Colonic mucosa (tissue), 4 donors: ENCODE data around the gene AOPEP. TPM values are rescaled to one million over a fixed set of nuclear protein-coding genes. Genes with fewer than 3 reads are reported as not detected.
A peak's percentile ranks its signal among the peaks of the same experiment; 100 is the strongest.

Source experiments
- DNase-seq: peaks from one replicate; pipeline ENCODE4 v3.0.0-alpha.2; 2020
- H3K27ac ChIP-seq: fragments of 200-600 bp; one replicate; pipeline ENCODE4 v1.8.0; 2021
- H3K27me3 ChIP-seq: fragments of 200-600 bp; one replicate; pipeline ENCODE4 v1.8.0; 2021
- H3K36me3 ChIP-seq: fragments of 200-600 bp; one replicate; pipeline ENCODE4 v1.8.0; 2021
- H3K4me1 ChIP-seq: fragments of 200-600 bp; one replicate; pipeline ENCODE4 v1.8.0; 2021; ENCODE audit warnings: mild to moderate bottlenecking
- H3K4me3 ChIP-seq: fragments of 200-600 bp; one replicate; pipeline ENCODE4 v1.8.0; 2021
- H3K9ac ChIP-seq, 2 donors: one replicate each; pipeline ENCODE4 v1.7.0; 2013; ENCODE audit warnings: control low read depth in 2 of 2, low read depth in 2 of 2, low read length in 2 of 2
- H3K9me3 ChIP-seq: fragments of 200-600 bp; one replicate; pipeline ENCODE4 v1.8.0; 2021
- intact Hi-C: fragments of 100-400 bp; cut with DNase I; formaldehyde crosslinking; loops from one replicate; pipeline ENCODE4 v1.14.1; 2022
- total RNA-seq, 2 donors: library from RNA; stranded (reverse); fragmentation: NEBNext Ultra II Directional in 1 of 2; extraction: Animal tissue kit (Norgen Biotek cat#: 25700) in 1 of 2; gene quantifications; one replicate each; pipeline ENCODE4 v1.2.1, GENCODE V29; 2021
- TF ChIP-seq, protein P1 (sequence below): fragments of 200-600 bp; IDR thresholded peaks from one replicate; pipeline ENCODE4 v1.8.0; 2022; ENCODE audit warnings: antibody characterized with exemption, mild to moderate bottlenecking
- donor health status: healthy.
- donor health status: DM: no; HTN: no; CAD: no.
- donor health status: DM: no; HTN: no; CAD: no.

AOPEP gene
- total RNA-seq, 2 donors from 2014 or later: 38.4 to 43.2 TPM

DNA sequence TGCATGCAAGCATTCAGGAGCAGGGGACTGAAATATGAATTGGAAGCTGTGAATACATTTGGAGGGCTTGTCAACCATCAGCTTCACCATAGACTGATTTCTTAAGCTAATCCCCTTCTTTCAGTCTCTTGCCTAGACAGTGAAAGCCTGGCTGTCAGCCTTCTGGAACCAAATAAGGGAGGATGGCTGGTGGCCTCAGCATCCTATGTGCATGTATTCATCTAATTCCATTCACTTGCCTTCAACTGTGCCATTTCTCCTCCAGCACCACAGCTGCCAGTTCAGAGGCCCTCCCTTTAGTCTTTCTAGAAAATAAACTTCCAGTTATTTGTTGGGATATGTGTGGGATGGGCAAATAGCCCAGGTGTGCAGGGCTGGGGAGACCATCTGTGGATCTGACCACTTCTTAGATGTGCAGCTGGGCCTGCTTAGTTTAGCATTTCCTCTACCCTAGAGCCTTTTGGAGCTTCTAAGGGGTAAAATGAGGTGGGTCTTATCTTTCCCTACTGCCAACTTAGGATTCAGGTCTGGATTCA lies 62.1 kb downstream of the AOPEP start:
- Histone ChIP-seq H3K4me1 (no peaks in the 10 kb centered on the region), H3K36me3 (no peaks in the 10 kb centered on the region), H3K27ac (no peak overlapping the region), H3K4me3 (no peak overlapping the region), H3K9ac (no peak overlapping the region), H3K27me3 (no peaks in the 10 kb centered on the region), H3K9me3 (no peaks in the 10 kb centered on the region)
- TF ChIP-seq, protein P1, sequence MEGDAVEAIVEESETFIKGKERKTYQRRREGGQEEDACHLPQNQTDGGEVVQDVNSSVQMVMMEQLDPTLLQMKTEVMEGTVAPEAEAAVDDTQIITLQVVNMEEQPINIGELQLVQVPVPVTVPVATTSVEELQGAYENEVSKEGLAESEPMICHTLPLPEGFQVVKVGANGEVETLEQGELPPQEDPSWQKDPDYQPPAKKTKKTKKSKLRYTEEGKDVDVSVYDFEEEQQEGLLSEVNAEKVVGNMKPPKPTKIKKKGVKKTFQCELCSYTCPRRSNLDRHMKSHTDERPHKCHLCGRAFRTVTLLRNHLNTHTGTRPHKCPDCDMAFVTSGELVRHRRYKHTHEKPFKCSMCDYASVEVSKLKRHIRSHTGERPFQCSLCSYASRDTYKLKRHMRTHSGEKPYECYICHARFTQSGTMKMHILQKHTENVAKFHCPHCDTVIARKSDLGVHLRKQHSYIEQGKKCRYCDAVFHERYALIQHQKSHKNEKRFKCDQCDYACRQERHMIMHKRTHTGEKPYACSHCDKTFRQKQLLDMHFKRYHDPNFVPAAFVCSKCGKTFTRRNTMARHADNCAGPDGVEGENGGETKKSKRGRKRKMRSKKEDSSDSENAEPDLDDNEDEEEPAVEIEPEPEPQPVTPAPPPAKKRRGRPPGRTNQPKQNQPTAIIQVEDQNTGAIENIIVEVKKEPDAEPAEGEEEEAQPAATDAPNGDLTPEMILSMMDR: no peak
- intact Hi-C loops: loop anchor here (5.0 to 10.0 kb wide), 2 partner anchors 226 to 339 kb away; no protein-coding TSS in a partner anchor
- DNase-seq: no peak

DNA sequence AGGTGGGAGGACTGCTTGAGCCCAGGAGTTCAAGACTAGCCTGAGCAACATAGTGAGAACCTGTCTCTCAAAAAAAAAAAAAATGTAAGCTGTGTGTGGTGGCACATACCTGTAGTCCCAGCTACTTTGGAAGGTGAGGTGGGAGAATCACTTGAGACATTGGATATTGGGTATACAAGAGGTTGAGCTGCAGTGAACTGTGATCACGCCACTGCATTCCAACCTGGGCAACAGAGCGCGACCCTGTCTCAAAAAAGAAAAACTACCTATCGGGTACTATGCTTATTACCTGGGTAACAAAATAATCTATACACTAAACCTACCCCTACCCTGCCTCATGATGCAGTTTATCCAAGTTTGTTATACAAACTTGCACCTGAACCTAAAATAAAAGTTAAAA lies 64.9 kb downstream of the AOPEP start:
- TF ChIP-seq, protein P1: no peak
- no peak overlapping the region for H3K9ac ChIP-seq
- no peaks in the 10 kb centered on the region for H3K36me3 ChIP-seq
- H3K27me3 ChIP-seq: no peaks in the 10 kb centered on the region
- intact Hi-C loops: no loop called here
- H3K27ac ChIP-seq: no peak overlapping the region
- DNase-seq: no peak
- H3K4me3 ChIP-seq: no peak overlapping the region
- H3K4me1 ChIP-seq: no peaks in the 10 kb centered on the region
- H3K9me3 ChIP-seq: no peaks in the 10 kb centered on the region

DNA sequence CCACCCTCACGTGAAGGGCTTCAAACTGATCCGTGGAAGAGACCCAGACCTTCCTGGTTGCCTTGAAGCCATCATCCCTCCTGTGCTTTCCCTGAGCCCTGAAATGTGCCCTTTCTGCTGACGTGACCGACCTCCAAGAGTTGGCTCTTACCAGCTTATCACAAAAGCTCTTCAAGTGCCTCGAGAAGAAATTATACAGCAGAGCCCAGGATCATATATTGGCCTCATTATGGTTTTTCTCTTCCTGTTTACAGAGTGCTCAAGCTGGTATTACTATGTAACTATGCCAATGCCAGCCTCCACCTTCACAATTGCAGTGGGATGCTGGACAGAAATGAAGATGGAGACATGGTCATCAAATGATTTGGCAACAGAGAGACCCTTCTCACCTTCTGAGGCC lies 66.0 kb downstream of the AOPEP start:
- peak overlapping the region; percentile 42 for H3K27ac ChIP-seq
- no peaks in the 10 kb centered on the region for H3K9me3 ChIP-seq
- H3K9ac ChIP-seq: no peak overlapping the region
- H3K36me3 ChIP-seq: no peaks in the 10 kb centered on the region
- no peaks in the 10 kb centered on the region for H3K4me1 ChIP-seq
- TF ChIP-seq, protein P1: no peak
- intact Hi-C loops: no loop called here
- no peak overlapping the region for H3K4me3 ChIP-seq
- H3K27me3 ChIP-seq: no peaks in the 10 kb centered on the region
- DNase-seq: no peak

DNA sequence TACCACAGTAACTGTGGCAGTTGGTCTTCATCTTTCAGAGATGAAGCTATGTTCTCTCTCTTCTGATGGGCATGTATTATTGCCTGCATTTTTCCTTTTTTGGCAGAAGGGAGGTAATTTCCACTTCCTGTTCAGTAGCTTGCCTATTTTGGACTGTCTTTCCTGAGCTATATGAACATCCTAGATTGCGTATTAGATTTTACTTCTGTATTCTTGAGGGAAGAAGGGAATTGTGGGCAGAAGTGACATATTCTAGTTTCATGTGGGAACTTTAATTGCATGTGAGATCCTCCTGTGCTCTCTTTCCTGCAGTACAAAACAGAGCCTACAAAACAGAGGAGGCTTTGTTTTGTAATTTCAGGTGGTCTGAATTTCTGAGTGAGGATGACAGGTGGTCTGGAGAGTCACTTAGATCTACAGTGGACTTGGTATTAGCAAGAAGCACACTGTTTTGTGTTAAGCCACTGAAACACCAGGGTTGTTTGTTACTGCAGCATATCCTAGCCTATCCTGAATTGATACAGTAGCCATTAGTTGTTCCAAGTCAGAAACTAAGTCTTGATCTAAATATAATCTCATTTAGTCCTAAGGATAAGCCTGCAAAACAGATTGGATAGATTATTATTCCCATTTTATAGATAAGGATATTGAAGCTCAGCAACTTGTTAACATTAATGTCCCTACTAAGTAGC lies 68.1 kb downstream of the AOPEP start:
- intact Hi-C loops: no loop called here
- Histone ChIP-seq H3K4me1 (no peaks in the 10 kb centered on the region), H3K9me3 (no peaks in the 10 kb centered on the region), H3K27me3 (no peaks in the 10 kb centered on the region), H3K9ac (no peak overlapping the region), H3K4me3 (no peak overlapping the region), H3K36me3 (no peaks in the 10 kb centered on the region), H3K27ac (no peak overlapping the region)
- no peak for DNase-seq
- TF ChIP-seq, protein P1: no peak

DNA sequence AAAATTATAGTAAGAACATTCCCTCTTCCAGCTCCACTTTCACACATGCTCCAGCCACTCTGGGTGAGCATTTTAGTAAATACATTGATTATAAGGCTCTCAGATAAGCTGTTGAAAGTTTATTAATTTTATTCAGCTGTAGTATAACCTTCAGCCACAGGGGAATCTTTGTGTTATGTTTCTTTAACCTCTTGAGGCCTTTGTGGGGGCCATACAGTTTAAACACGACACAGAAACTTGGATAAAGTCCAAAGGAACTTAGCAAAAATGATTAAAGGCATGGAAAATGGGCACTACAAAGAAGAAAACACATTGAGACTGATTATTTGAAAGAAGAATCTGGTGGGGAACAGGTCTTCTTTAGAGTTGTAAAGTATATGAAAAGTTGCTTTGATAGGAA lies 70.2 kb downstream of the AOPEP start:
- no peaks in the 10 kb centered on the region for H3K27me3 ChIP-seq
- no peak overlapping the region for H3K27ac ChIP-seq
- no peaks in the 10 kb centered on the region for H3K36me3 ChIP-seq
- intact Hi-C loops: no loop called here
- no peaks in the 10 kb centered on the region for H3K4me1 ChIP-seq
- TF ChIP-seq, protein P1: no peak
- no peaks in the 10 kb centered on the region for H3K9me3 ChIP-seq
- H3K9ac ChIP-seq: no peak overlapping the region
- no peak for DNase-seq
- no peak overlapping the region for H3K4me3 ChIP-seq
